HL-60 (cell line): ENCODE data around the gene GRK5.

Experiments
- CTCF ChIP-seq: IDR thresholded peaks from one replicate; pipeline ENCODE4 v1.5.1; 2011; ENCODE audit warnings: low read length, control low read depth, inconsistent platforms; ENCODE audit not compliant: insufficient read depth
- GABPA ChIP-seq: IDR thresholded peaks from 2 replicates; pipeline ENCODE4 v1.6.1; 2012; ENCODE audit warnings: low read depth
- POLR2AphosphoS5 ChIP-seq: IDR thresholded peaks from 2 replicates; pipeline ENCODE4 v1.6.1; 2012; ENCODE audit warnings: low read depth
- SPI1 ChIP-seq: IDR thresholded peaks from 2 replicates; pipeline ENCODE4 v1.6.1; 2012; ENCODE audit warnings: low read depth, mild to moderate bottlenecking, borderline replicate concordance
- TF ChIP-seq, protein P1 (sequence below): IDR thresholded peaks from 2 replicates; pipeline ENCODE4 v1.6.1; 2012; ENCODE audit warnings: low read depth; ENCODE audit not compliant: insufficient replicate concordance

- TF ChIP-seq CTCF = no peak
- no peak for TF ChIP-seq POLR2AphosphoS5
- TF ChIP-seq, protein P1, sequence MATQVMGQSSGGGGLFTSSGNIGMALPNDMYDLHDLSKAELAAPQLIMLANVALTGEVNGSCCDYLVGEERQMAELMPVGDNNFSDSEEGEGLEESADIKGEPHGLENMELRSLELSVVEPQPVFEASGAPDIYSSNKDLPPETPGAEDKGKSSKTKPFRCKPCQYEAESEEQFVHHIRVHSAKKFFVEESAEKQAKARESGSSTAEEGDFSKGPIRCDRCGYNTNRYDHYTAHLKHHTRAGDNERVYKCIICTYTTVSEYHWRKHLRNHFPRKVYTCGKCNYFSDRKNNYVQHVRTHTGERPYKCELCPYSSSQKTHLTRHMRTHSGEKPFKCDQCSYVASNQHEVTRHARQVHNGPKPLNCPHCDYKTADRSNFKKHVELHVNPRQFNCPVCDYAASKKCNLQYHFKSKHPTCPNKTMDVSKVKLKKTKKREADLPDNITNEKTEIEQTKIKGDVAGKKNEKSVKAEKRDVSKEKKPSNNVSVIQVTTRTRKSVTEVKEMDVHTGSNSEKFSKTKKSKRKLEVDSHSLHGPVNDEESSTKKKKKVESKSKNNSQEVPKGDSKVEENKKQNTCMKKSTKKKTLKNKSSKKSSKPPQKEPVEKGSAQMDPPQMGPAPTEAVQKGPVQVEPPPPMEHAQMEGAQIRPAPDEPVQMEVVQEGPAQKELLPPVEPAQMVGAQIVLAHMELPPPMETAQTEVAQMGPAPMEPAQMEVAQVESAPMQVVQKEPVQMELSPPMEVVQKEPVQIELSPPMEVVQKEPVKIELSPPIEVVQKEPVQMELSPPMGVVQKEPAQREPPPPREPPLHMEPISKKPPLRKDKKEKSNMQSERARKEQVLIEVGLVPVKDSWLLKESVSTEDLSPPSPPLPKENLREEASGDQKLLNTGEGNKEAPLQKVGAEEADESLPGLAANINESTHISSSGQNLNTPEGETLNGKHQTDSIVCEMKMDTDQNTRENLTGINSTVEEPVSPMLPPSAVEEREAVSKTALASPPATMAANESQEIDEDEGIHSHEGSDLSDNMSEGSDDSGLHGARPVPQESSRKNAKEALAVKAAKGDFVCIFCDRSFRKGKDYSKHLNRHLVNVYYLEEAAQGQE = no peak
- no peak for TF ChIP-seq GABPA
- TF ChIP-seq SPI1 = no peak
These were observed 3.8 kb downstream of the GRK5 start for GRCh38 chr10:119211176-119211575.
